ENCODE data around the gene ZNF609.

The ZNF609 gene

GRCh38 chr15:64687688-64688087, 227.3 kb downstream of the ZNF609 start:
- DNase-seq (ENCODE audit: extremely low read depth, low read depth): no peak
- TF ChIP-seq CTCF (IDR thresholded peaks at IDR 0.05; ENCODE audit: low read depth, low read length, missing control alignments): no peak
- H3K4me3 ChIP-seq (replicated peaks; ENCODE audit: low read depth, low read length): no peak overlapping the region

- no peak overlapping the region for H3K4me3 ChIP-seq (replicated peaks; ENCODE audit: low read depth, low read length)
- TF ChIP-seq CTCF (IDR thresholded peaks at IDR 0.05; ENCODE audit: low read depth, low read length, missing control alignments): no peak
- no peak for DNase-seq (ENCODE audit: extremely low read depth, low read depth)
Measured at GRCh38 chr15:64688770-64689169, 228.4 kb downstream of the ZNF609 start.

GRCh38 chr15:64690008-64690407, 229.6 kb downstream of the ZNF609 start:
- no peak for DNase-seq (ENCODE audit: extremely low read depth, low read depth)
- no peak for TF ChIP-seq CTCF (IDR thresholded peaks at IDR 0.05; ENCODE audit: low read depth, low read length, missing control alignments)
- no peak overlapping the region for H3K4me3 ChIP-seq (replicated peaks; ENCODE audit: low read depth, low read length)

GRCh38 chr15:64690578-64691296, 230.4 kb downstream of the ZNF609 start:
- no peak overlapping the region for H3K4me3 ChIP-seq (replicated peaks; ENCODE audit: low read depth, low read length)
- no peak for DNase-seq (ENCODE audit: extremely low read depth, low read depth)
- peak; percentile 5 for TF ChIP-seq CTCF (IDR thresholded peaks at IDR 0.05; ENCODE audit: low read depth, low read length, missing control alignments)

GRCh38 chr15:64691896-64692565, 231.7 kb downstream of the ZNF609 start:
- no peak overlapping the region for H3K4me3 ChIP-seq (replicated peaks; ENCODE audit: low read depth, low read length)
- TF ChIP-seq CTCF (IDR thresholded peaks at IDR 0.05; ENCODE audit: low read depth, low read length, missing control alignments): no peak
- no peak for DNase-seq (ENCODE audit: extremely low read depth, low read depth)

GRCh38 chr15:64693134-64693533, 232.8 kb downstream of the ZNF609 start:
- no peak overlapping the region for H3K4me3 ChIP-seq (replicated peaks; ENCODE audit: low read depth, low read length)
- peak; percentile 38 for DNase-seq (ENCODE audit: extremely low read depth, low read depth)
- no peak for TF ChIP-seq CTCF (IDR thresholded peaks at IDR 0.05; ENCODE audit: low read depth, low read length, missing control alignments)

All from HFF-Myc (cell line).